NCI-H526 (cell line): ENCODE data around the gene KIAA1671.
"Not testable (repeated sequence)": the region's sequence is repeated elsewhere in the genome, so short reads cannot be mapped to it uniquely, and the experiment has no call there.

Source experiments
- DNase-seq, 2 experiments: peaks; one replicate each; lab custom pipeline; 2025; lab: John Stamatoyannopoulos, UW

The KIAA1671 gene

DNA sequence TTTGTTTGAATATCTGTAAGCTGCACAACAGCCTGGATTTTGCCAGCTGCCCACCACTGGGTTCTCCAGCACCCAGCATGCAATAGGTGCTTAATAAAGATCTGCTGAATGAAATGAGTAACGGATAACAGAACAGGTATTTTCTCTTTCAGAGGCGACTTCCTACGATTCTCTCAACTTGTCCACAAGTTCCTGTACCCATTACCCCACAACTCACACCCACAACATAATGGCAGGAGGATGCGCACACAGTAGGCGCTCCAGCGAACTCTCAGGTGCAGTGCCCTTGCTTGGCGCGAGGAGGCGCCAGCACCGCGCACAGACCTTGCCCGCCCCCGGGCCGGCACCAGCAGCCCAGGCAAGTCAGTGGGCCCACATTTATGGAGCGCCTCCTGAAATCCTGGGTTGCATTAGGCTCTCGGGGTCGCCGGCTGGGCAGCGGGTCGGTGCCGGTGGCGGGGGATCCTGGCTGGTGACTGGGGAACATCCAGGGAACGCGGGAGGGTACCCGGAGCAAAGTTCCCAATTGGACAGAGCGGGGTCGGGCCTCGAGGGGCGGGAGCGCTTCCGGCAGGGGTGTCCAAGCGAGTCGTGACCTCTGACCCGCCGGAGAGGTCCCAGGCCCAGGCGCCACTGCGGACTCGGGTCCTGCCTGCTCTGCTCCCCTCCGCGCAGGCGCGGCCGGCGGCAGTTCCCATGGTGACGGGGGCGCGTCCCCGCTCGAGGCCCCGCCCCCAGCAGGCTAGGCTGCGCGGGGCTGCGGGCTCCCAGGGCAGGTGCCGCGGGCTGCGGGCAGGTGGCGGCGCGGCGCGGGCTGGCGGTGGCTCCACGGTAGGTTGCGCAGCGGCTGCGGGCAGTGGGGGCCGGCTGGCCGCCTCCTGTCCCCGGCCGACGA is at the start of gene KIAA1671:
Gene KIAA1671 (plus strand): TSS at position 775 of the 895 bp plus-strand sequence. CDS start 75,284 bp downstream, outside the sequence.
- DNase-seq, result peak; percentile 33 to 89

DNA sequence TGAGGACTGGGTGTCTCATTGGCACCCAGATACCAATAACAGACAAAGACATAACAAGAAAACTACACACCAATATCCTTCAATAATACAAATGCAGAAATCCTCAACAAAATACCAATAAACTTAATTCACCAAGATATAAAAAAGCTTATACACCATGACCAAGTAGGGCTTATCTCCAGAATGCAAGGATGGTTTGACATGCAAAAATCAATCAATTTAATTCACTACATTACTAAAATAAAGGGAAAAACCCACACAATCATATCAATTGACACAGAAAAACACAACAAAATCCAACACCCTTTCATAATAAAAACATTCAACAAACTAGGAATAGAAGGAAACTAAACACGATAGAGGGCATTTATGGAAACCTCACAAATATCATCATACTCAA is 46.6 kb upstream of the KIAA1671 start:
- DNase-seq, result no peak

DNA sequence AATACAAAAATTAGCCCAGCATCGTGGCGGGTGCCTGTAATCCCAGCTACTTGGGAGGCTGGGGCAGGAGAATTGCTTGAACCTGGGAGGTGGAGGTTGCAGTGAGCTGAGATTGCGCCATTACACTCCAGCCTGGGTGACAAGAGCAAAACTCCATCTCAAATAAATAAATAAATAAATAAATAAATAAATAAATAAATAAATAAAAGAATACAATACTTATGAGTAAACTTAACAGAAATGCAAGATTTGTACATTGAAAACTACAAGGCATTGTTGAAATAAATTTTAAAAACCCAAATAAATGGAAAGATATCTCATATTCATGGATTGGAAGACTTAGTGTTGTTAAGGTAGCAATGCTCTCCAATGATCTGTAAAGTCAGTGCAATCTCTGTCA is 45.4 kb upstream of the KIAA1671 start:
- not testable (repeated sequence) for DNase-seq

DNA sequence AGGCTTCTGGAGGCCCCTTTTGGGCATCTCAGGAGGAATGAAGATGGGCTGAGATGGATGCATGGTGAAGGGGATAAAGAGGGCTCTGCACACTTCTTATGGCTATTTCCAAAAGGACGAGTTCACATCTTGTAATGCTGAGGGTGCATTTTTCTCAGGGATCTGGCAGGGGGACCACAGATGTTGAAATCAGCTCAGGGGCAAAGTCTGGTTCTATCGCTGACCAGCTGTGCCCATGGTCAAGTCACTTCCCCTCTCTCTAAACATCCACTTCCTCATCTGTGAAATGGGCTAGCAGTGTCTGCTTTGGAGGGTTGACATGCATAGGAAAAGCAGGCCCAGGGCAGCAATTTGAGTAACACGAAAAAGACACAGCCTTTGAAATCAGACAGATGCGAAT is 32.5 kb upstream of the KIAA1671 start:
- DNase-seq, result no peak

DNA sequence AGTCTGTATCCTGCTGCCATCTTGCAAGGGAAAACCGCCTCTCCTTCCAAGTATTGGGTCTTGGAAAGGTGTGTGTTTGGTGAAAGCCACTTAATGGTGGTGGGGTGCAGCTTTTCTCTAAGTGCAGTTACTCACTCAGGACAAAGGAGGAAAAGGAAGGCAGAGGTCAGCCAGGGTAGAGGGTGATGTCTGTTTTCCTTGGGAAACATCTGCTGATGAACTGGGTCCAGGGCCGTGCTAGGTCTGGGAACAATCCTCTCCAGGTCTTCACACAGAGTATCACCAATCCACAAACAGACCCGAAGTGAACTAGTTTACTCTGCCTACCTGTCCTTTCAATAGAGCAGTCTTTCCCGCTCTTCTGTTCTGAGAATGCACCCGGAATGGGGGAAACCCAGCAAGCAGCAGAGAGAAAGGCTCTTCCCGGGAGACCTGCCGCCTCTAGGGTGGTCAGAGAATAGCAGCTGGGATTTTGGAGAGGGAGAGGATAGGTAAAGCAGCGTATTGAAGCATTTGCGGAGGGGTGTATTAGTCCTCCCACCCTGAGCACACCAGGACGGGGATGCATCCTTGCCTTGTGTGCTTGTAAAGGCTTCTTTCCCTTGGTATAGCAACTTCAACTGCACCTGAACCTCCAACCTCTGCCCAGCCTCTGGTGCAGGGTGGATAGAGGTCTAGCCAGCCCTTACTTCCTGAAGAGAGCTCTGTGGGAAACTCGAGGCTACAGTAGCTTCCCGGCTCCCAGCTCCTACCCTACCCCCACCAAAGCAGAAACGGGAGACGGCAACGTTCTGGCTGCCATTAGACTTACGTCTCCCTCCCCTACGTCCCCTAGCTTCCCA is 26.7 kb upstream of the KIAA1671 start:
- no peak for DNase-seq

DNA sequence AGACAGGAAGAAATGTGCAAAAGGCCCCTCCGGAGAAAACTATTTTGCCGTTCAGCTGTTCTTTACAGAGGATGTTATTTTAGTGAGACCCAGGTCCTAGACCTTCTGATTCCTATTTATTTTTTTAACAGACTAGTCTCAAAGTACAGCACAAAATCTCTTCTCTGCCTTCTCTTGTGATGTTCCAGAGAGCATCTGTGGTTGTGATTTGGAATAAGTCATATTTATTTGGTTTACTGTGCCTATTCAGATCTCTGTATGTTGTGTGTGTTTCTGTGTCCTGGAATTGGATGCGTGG is 26.1 kb upstream of the KIAA1671 start:
- DNase-seq, result no peak

DNA sequence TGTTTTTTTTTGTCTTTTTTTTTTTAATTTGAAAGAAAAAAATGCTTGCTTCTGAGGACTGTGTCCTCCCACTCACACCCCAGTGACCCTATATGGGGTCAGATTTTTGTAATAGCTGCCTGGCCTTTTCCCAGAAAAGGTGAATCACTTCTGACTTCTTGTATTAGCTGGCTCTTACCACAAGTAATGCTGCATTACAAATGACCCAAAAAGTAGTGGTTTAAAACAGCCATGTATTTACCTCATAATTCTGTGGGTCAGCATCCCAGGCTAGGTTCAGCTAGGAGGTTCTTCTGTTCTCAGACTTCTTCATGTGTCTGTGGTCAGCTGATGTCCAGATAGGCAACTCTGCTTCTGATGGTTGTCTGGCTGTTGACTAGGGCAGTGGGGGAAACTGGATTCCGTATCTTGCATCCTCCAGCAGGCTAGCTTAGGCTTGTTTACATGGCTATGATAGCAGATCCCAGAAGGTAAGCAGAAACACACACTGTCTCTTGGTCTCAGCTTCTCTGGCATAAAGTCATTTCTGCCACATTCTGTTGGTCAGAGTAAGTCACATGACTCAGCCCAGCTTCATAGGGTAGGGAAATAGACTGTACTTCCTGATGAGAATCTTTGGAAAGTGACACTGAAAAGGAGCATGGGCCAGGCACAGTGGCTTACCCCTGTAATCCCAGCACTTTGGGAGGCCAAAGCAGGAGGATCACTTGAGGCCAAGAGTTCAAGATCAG is 25.5 kb upstream of the KIAA1671 start:
- no peak for DNase-seq

DNA sequence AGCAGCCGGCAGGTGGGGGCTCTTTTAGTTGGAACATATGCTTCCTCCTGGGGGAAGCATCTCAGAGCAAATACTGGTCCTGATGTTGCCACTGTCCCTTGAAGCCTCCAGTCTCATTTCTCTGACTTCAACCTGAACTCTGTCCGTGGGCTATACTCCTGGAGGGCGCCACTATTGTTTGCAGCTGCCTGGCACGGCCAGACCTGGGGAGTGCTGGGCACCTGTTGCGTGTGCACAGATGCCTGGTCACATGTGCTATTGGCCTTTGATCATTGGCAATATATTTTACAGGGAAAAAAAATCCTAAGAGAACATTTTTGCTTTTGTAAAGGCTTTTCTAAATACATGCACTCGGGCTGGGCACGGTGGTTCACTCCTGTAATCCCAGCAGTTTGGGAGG is 24.2 kb upstream of the KIAA1671 start:
- no peak for DNase-seq

DNA sequence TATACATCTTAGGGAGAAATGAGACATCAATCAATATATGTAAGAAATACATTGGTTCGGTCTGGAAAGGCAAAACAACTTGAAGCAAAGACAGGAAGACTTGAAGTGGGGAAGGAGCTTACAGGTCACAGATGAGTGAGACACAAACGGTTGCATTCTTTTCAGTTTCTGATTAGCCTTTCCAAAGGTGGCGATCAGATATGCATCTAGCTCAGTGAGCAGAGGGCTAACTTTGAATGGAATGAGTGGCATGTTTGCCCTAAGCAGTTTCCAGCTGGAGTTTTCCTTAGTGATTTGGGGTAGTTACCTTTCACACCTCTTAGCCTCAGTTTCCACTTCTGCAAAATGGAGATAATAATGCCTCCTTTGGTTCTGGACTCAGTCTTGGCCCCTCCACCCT is 21.8 kb upstream of the KIAA1671 start:
- no peak for DNase-seq

DNA sequence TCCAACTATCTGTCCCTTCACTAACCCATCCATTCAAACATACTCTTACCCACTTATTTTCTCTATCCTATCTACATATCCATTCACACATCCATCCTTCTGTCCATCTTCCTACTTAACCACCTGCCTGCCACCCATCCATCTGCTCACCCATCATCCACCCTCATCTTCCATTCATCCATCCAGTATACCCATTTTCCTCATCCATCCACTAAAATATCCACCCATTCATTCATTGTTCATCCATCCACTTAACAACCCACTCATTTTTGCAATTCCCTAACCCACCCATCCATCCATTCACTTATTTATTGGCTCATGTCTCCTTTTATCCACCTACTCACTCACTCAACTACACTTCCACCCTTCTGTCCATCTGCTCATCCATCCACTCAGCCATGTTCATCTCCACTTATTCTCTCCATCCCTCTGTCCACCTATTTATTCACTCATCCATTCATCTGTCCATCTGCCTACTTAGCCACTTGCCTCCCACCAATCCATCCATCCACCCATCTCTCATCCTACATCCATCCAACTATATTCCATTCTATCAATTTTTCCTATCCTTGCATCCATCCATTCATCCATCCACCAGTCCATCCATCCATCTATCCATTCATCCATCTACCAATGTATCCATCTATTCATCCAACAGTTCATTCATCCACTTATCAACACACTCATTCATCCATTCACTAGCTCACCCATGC is 16.6 kb upstream of the KIAA1671 start:
- DNase-seq, result no peak

DNA sequence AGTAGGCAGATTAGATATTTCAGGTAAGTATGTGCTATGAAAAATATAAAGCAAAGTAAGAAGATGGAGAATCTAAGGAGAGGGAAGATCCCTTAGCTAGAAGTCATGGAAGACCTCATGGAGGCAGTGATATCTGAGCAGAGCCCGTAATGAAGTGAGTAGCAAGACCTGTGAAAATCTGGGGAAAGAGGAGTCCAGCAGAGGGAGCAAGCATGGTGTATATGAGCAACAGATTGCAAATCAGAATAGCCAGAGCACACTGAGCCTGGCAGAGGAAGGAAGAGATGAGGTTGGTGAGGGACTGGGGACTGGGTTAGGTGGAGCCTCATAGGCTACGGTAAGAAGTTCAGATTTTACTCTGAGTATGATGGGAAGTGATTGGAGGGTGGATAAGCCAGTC is 15.4 kb upstream of the KIAA1671 start:
- peak in 1 of 2 experiments; percentile 43 for DNase-seq

DNA sequence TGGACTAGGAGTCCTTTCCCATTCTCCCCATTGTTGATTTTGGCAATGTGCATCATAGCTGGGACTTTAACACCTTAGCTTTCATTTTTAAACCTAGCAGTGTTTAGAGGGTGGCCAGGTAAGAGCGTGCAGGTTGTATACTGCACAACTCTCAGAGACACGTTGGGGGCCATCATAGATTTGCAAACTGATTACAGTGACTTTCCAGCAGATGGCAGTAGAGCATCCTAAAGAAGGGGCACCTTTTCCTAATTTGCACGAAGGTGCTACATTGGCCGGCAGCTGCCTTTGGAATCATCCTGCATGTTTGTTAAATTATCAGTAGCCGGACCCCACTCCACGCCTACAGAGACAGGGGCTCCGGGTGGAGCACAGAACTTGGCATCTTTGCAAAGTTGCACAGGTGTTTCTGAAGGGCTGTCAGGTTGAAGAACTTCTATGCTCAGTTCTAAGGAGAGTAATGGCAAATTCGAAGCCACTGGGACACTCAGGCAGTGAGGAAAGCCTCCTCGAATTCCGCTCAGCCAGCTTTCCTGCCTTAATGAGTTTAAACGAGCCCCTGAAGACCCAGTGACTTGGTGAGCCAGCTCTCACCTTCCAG is 13.7 kb upstream of the KIAA1671 start:
- DNase-seq, result peak in 1 of 2 experiments; percentile 68

DNA sequence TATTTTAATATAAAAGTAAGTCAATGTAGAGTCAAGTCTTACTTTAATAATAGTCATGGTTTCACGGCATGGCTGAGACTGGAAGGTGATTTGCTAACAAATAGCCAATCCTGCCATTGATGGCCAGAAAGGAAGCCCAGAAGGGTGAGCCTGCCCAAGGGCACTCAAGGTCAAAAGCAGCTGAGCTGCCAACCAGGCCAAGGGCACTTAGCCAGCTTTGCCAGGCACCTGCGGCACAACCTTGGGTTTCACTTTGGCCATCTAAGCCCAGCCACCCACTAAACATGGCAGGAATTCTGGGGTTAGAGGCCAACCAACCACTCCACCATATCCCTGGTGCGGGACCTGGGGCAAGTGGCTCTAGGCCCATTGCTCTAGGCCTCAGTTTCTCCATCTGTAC is 10.2 kb upstream of the KIAA1671 start:
- no peak for DNase-seq

DNA sequence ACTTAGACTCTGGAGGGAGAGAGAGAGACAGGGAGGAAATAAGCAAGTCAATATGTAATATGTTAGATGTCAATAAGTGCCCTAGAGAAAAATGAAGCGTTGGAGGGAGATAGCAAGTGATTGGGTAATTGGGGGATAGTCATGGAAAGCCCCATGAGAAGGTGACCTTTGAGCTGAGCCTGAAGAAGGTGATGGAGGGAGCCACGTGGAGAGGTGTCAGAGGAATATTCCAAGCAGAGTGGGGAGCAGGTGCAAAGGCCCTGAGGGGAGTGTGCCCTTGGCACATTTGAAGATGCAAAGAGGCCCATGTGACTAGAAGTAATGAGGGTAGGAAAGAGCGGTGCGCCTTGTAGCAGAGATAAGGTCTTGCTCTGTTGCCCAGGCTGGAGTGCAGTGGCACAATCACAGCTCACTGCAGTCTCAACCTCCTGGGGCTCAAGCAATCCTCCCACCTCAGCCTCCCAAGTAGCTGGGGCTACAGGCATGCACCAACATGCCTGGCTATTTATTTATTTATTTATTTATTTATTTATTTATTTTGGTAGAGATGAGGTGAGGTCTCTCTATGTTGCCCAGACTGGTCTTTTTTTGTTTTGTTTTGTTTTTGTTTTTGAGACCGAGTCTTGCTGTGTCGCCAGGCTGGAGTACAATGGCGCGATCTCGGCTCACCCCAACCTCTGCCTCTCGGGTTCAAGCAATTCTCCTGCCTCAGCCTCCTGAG is 8.1 kb upstream of the KIAA1671 start:
- no peak for DNase-seq

DNA sequence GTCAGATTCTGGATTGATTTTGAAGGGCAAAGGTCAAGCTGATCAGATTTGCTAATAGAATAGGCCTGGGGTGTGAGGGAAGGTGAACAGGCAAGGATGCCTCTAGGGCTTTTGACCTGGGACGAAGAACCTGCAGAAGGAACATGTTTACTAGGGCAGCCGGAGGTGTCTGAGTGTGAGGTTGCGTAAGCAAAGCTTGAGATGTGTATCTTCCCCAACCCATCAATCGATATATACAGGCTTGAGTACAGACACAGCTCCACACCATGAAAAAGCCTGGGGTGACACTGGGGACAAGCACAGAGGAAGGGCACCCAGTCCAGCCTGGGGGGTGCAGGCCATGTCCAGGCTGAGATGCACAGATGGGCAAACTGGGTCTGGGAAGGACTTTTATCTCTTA is 7.1 kb upstream of the KIAA1671 start:
- no peak for DNase-seq

DNA sequence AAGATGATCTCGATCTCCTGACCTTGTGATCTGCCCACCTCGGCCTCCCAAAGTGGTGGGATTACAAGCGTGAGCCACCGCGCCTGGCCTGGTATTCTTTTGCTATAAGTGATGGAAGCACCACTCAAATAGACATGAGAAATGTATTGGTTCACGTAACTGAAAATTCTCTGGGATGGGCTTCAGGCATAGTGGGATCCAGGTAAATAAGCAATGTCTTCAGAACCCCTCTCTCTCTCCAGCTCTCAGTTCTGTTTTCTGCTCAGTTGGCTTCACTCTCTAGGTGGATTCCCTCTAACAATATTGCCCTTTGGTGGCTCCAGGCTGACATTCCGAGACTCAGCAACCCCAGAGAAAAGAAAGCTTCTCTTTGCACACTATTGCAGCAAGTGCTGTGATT is 5.1 kb upstream of the KIAA1671 start:
- no peak for DNase-seq

DNA sequence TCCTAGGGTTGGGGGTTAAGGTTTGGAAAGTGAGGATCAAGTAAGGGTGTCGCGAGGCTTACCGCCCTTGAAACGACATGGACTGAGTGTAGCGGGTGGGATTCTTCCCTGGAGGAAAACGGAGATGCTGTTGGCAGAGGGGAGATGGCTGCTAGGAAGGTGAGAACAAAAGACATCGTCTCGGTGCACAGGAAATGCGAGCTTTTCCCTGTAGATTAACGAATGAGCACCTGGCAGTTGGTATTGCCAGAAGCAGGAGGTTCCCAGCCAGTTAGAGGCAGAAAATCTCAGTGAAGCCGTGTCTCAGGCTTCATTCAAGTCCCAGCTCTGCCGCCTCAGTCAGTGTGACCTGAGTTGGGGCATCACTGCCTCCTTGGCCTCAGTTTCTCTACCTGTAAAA is 4.6 kb upstream of the KIAA1671 start:
- DNase-seq, result no peak

DNA sequence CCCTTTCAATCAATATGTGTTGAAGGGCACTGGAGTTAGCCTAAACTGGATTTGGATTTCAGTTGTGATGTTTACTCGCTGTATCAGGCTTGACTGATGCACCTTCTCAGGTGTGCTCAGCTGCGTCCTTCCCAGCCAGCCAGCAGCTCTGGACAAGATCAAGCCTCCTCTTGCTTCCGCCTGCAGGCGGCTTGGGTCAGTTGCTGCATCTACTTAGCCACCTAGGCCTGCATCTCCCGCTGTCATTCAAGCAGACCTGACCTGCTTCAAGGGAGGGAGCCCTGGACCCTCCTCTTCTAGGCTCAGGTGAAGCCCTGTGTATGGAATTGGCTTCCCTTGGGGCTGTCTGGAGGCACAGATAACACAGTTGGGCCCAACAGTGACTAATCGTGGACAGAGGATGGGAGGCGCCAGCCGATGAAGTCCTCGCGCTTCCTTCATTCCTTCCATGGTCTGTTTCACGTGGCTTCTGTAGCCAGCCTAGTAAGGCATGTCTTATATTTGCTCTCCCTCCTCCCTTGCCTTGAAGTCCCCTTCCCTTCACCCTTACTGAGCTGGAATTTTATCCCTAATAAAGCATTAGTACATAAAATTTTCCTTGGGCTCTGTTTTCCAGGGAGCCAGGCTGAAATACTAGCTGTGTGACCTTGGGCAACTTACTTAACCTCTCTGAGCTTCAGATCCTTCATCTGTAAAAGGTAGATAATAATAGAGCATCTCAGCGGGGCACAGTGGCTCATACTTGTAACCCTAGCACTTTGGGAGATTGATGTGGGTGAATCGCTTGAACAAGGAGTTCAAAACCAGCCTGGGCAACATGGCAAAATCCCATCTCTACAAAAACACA is 3.9 kb upstream of the KIAA1671 start:
- DNase-seq, result no peak

DNA sequence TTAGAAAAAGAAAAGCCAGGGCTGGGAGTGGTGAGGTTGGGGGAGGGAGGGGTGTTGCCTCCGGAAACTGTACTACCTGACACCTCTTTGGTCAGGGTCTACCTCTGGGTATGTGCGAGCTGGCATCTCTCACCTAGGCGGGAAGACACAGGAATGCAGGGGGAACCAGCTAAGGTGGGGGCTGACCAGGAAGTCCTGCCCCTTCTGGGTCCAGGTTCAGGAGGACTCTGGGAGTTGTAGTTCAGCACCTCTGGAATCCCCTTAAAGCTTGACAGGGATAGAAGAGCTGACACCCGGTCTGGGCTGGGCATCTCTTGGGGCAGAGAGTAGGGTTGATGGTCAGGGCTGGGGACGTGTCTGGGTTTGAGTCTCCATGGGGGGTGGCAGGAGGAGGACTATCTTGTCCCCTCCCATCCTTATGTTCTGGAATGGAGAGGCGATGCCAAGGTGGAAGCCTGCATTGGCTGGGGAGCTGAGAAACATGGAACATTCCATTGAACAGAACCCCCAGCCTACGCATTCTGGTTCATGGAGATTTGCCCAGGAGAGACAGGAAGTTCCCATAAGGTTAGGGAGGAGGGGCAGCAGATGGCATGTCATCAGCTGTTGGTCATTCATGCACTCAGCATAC is 2.1 kb upstream of the KIAA1671 start:
- peak; percentile 33 to 37 for DNase-seq
